HG03565 (cell line): Measurements from ENCODE around the gene COQ5.
"Not testable (repeated sequence)": the region's sequence is repeated elsewhere in the genome, so short reads cannot be mapped to it uniquely, and the experiment has no call there.

Experiments
- ATAC-seq: cut with Tn5 transposase; IDR thresholded peaks from one replicate; pipeline ENCODE4 v1.9.1; 2021; ENCODE audit warnings: mild to moderate bottlenecking, moderate library complexity; ENCODE audit not compliant: unreplicated experiment

COQ5 gene

DNA sequence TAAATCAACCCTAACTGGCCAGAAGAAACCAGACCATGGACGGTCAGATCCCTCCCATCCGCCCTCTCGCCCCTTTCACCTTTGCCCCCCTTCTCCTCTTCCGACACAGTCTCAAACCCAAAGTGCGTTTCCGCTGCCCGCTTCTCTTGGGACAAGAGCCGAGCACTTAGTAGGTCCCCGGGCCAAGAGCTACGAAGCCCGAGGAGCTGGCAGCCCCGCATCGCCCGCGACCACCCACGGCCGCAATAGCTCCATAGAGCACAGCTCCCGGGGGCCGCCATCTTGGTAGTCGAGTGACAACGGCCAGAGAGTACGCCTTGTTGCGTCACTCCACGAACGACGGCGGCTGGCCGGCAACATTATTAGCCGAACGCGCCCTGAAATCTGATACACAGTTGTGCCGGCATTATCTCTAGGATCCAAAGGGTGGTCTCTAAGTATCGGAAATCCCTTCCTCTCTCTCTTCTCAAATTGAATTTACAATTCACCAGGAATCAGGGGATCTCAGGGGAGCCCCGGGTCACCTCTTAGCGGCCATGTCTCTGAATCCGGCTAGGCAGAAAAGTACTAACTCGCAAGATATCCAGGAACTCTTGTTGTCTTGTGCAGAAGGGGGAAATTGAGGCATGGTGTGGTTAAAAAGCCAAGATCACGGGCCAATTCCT, at the start of gene COQ5:
COQ5 (minus strand) TSS at position 298 of the 665 bp plus-strand sequence; CDS start at position 281, 17 bp downstream.
- ATAC-seq = peak; percentile 67

GRCh38 chr12:120574106-120574505, 45.1 kb upstream of the COQ5 start:
- no peak for ATAC-seq

DNA sequence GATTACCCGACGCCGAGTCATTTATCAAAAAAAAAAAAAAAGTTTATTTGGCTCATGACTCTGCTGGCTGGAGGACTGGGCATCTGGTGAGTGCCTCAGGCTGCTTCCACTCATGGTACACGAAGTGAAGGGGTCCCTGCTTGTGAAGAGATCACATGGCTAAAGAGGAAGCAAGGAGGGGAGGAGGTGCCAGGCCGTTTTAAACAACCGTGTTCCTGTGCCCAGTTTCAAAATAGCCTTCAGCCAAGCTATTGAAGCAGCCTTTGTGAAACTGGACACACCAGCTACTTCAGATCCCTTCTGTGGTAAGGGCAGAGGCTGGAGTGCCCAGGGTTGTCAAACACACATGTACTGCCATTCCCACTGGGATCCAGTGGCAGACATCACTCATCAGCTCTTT, 44.6 kb upstream of the COQ5 start:
- no peak for ATAC-seq

GRCh38 chr12:120571299-120571698, 42.3 kb upstream of the COQ5 start:
- ATAC-seq = no peak

GRCh38 chr12:120563495-120563894, 34.5 kb upstream of the COQ5 start:
- no peak for ATAC-seq

DNA sequence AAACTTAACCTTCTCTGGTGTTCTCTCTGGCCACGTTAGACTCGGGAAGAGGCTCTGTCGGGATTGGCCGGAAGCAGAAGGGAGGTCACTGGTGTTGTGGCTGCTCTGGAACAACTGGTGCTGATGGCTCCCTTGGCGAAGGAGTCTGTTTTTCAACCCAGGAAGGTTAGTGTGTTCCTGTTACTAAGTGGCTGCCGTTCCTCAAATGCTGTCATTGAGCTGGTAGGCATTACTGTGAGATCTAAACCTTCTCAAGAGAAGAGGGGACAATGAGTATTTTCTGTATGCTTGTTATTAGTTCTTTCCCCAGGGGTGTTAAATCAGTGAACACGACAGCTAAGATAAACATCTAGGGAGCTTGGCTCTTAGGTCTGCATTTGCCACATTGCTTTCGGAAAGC, 33.9 kb upstream of the COQ5 start:
- ATAC-seq = no peak

- ATAC-seq = no peak
Measured at GRCh38 chr12:120557589-120557988, 28.6 kb upstream of the COQ5 start.

DNA sequence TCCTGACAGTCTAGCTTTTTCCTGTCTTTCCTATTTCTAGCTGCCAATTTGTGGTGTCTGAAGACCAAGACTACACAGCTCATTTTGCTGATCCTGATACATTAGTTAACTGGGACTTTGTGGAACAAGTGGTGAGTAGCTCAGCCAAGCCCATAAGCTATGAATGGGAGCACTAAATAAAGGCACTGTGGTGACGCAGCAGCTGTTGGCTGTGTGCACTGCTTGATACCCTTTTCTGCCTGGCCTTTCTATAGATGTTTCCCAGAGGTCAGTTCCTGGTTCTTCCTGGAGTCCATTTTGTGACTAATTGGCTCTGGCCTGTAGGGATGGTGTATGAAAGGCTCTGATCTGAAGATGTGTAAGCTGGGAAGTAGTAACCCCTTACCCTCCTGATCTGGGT, 25.7 kb upstream of the COQ5 start:
- no peak for ATAC-seq

- ATAC-seq = no peak
Measured at GRCh38 chr12:120546050-120546386, 17.1 kb upstream of the COQ5 start.

DNA sequence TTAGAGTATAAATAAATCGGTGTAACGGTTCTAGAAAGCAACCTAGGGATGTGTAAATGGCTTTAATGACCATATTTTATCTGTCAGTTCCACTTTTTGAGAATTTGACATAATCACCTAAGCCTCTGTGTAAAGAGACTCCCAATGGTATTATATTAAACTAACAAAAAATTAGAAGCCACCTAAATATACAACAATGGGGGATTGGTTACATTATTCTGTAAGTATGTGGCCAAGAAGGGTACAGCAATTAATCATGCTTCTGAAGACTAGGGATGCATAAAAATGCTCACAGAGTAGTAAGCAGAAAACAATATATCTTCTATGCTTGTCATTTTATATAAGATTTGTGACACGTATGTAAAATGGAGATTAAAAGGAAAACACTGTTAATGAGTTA, 15.7 kb upstream of the COQ5 start:
- ATAC-seq = no peak

- ATAC-seq = no peak
Measured at GRCh38 chr12:120542166-120542565, 13.2 kb upstream of the COQ5 start.

- ATAC-seq = no peak
Measured at GRCh38 chr12:120540445-120540844, 11.5 kb upstream of the COQ5 start.

DNA sequence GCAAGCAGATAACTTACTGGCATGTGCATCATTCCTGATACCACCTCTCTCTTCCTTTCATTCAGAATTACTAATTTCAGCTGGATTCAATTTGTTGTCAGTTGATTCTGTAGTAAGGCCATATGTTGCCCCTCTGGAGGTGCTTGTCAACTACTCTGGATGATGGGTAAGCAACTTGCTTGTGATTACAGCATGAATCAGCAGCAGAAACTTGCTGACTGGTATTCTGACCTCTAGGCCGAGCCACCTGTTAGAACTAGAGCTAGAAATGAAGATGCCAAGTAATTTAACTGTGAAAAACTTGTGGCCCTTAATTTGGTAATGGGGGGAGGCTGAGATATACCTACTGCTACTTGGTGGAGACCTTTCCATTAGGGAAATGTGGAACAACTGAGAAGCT, 10.3 kb upstream of the COQ5 start:
- no peak for ATAC-seq

DNA sequence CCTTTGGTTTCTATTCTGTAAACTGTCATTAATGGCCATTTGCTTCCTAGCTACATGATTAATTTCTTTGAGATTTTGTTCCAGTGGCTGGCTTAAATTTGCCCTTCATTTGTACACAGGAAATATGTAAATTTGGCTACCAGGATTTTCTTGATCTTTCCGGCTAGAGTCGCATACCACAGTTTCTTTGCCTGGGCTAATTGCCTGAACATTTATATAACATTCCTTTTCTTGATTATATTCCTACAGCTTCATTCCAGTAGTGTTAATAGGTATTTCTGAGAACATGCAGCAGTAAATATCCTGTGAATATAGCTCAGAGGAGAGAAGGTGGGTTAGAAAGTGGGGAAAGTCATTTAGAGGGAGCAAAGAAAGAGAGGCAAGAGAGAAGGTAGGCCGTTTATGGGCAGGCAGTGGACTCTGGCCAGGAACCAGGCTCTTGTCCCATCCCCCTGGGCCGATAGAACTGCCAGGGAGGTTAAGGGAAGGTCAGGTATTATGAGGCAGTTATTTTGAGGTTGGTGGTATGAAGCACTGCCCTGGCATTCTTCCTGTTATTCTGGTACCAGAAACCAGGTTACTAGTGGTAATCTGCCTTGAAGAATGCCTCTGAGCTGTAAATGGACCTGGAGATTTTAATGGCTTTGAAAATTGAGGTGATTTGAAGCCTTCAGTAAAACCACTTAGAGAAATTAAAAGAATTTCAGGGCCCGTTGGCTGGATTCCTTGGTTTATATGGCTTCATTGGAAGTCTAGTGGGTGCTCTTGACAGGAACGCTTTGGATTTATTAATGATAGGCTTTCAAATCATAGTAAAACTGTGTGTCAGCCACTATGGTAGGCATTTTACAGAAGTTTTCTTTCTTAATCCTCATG, 9.6 kb upstream of the COQ5 start:
- no peak for ATAC-seq

DNA sequence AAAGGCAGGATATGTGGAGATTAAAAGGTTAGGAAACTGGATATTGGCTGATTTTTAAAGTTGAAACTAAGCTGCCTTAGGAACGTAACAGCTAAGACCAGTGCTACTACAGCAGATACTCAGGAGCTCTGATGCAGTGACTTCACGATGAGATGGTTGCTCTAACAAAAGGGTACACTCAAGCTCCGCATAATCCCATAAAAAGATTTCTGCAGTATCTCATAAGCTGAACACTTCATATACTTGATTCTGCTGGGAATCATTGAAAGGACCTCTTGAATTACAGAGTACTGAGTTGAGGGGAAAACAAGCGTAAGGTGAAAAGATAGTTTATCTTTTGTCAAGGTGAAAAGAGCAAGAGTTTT, 8.9 kb upstream of the COQ5 start:
- no peak for ATAC-seq

DNA sequence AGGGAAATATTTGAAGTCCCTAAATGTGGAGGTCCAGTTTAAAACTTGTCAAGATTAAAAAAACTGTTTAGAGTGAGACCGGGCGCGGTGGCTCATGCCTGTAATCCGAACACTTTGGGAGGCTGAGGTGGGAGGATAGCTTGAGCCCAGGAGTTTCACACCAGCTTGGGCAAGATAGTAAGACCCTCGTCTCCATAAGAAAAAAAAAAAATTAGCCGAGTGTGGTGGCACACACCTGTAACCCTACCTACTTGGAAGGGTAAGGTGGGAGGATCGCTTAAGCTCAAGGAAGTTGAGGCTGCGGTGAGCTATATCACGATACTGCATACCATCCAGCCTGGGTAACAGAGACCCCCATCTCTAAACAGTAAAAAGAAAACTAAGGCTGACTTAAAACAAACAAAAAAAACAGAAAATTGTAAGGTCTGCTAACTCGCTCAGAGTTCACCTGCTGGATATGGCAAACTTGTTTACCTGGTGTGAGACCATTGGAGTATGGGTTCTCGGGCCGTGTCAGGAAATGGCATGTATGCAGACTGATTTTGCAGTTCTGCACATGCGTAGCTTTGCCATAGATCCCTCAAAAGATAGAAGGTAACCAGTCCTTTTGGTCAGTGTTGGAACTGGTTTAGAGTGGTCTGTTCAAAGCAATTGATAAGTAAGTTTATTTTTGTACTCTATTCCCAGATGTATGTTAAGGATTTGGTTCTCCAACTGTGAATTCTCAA, 7.3 kb upstream of the COQ5 start:
- ATAC-seq = no peak

DNA sequence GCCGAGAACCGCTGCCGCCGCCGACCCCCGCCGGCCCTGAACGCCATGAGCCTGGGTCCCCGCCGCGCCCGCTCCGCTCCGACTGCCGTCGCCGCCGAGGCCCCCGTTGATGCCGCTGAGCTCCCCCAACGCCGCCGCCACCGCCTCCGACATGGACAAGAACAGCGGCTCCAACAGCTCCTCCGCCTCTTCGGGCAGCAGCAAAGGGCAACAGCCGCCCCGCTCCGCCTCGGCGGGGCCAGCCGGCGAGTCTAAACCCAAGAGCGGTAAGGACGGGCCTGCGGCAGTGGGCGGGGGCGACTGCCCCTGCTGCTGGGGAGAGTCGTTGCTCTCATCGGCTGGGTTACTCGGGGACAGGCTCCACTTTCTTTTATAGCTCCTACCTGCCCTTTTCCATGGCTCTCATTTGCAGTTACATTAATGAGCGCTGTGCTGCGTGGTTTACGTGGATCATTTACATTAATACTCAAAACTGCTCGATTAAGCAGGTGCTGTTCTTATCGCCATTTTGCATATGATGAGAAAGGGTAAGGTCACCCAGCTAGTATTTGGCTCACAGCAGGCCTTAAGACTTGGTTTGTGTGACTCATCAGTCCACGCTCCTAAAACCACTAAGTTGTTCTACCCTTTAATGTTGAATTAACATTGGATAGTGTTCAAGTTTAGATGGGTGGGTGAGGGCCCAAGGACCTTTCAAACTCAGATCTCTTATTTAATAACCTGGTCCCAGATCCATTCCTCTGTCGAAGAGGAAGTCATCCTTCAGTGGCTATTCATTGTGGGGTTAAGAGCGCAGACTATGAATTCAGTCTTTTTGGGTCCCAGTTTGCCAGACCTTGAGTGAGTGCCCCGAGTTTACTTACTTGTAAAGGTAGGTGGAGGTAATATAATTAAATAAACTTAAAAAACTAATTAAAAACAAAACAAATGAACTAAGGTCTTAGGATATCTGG, 6.0 kb upstream of the COQ5 start:
- ATAC-seq = peak; percentile 16

GRCh38 chr12:120534203-120534702, 5.3 kb upstream of the COQ5 start, which contains the start of gene RNF10:
TSS of gene RNF10 (plus strand) at chr12:120534356. CDS start at chr12:120534812, 456 bp downstream.
- ATAC-seq = peak; percentile 55

DNA sequence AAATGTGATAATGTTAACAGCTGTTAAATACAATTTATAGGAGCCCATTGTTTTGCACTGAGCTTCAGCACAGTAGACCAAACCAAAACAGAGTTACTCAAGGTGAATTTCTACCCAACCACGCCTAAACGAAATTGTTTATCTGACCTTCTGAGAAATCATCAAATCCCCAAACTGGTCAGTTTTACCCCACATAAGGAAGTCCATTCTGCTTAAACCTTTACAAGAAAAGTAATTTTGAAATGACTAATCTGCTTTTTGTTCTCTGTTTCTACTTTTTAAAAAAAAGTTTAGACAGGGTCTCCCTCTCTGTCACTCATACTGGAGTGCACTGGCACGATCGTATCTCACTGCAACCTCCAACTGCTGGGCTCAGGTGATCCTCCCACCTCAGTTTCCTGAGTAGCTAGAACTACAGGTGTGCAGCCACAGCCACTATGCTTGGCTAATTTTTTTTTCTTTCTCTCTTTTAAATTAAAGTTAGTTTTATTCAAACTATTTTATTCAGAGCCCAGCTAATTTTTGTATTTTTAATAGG, 3.8 kb upstream of the COQ5 start:
- ATAC-seq = no peak

GRCh38 chr12:120530418-120530761, 1.4 kb upstream of the COQ5 start:
- ATAC-seq = not testable (repeated sequence)
